HepG2 (cell line): Measurements from ENCODE around the gene IFT57. TPM values are rescaled to one million over a fixed set of nuclear protein-coding genes. Genes with fewer than 3 reads are reported as not detected.

Experiments
- ATAC-seq: fragments of 200-7000 bp; cut with Tn5 transposase; 3 replicates; pipeline ENCODE4 v1.9.1; 2020; ENCODE audit warnings: mild to moderate bottlenecking, moderate library complexity
- BruUV-seq: library from RNA; stranded (reverse); fragments of 400-500 nt; replicated peaks from 2 replicates; lab custom pipeline; 2021; lab: Mats Ljungman, UMichigan
- CTCF ChIA-PET: fragments of 300-600 bp; formaldehyde crosslinking; extraction: SDS; loops from one replicate; lab custom pipeline; 2021; ENCODE audit warnings: low total read pairs, inconsistent platforms, low intra/inter-chr PET ratio; lab: Yijun Ruan, JAX
- POLR2A ChIA-PET: fragments of 350-600 bp; sonication (Branson Sonifier 250); formaldehyde crosslinking; loops from one replicate; lab custom pipeline; 2020; ENCODE audit warnings: antibody characterized with exemption, inconsistent platforms; lab: Yijun Ruan, JAX
- DNase-seq: peaks from one replicate; pipeline ENCODE4 v3.0.0-alpha.2; 2015; ENCODE audit warnings: low spot score
- FAIRE-seq: peaks from 3 replicates; lab custom pipeline; 2011; peaks lifted over from hg19 to GRCh38; lab: Jason Lieb, UNC
- H2AFZ ChIP-seq: one replicate; pipeline ENCODE4 v1.6.1; 2011; ENCODE audit warnings: low read length, inconsistent platforms
- H3K27ac ChIP-seq: fragments of 300-600 bp; 3 replicates; pipeline ENCODE4 v1.8.0; 2011; ENCODE audit warnings: mixed run types, mild to moderate bottlenecking, mixed read lengths, low read length, inconsistent platforms; ENCODE audit not compliant: insufficient read depth; ENCODE audit errors: extremely low read length
- H3K27me3 ChIP-seq, 2 experiments: fragments of 200-600 bp in 1 of 2; 2 replicates in 1 of 2; 3 replicates in 1 of 2; pipeline versions ENCODE4 v1.6.0 to v1.8.0; 2011; ENCODE audit warnings: low read length in 2 of 2, mild to moderate bottlenecking in 2 of 2, moderate library complexity in 2 of 2, inconsistent platforms in 1 of 2; ENCODE audit not compliant: insufficient read depth in 2 of 2, control insufficient read depth in 1 of 2
- H3K36me3 ChIP-seq, 2 experiments: fragments of 200-600 bp in 1 of 2; replicated peaks in 1 of 2; 2 replicates in 1 of 2; 3 replicates in 1 of 2; pipeline versions ENCODE4 v1.5.1 to v1.8.0; 2011; ENCODE audit warnings: low read length in 2 of 2, inconsistent platforms in 1 of 2; ENCODE audit not compliant: insufficient read depth in 2 of 2, control insufficient read depth in 1 of 2
- H3K4me1 ChIP-seq: 2 replicates; pipeline ENCODE4 v1.5.1; 2012; ENCODE audit warnings: low read length, inconsistent platforms; ENCODE audit not compliant: insufficient read depth
- H3K4me2 ChIP-seq: 2 replicates; pipeline ENCODE4 v1.6.0; 2011; ENCODE audit warnings: low read depth, low read length, inconsistent platforms
- H3K4me3 ChIP-seq, 3 experiments: fragments of 200-600 bp in 1 of 3; sonication (generic), shearing (Covaris generic) in 1 of 3; replicated peaks in 1 of 3; 2 replicates each; pipeline ENCODE4 v1.5.1; 2011 to 2016; ENCODE audit warnings: low read length in 3 of 3, inconsistent platforms in 2 of 3, low read depth in 2 of 3, mild to moderate bottlenecking in 2 of 3, control low read depth in 1 of 3, mixed read lengths in 1 of 3; ENCODE audit not compliant: insufficient read depth in 1 of 3
- H3K79me2 ChIP-seq: one replicate; pipeline ENCODE4 v1.6.1; 2011; ENCODE audit warnings: low read length, inconsistent platforms; ENCODE audit not compliant: insufficient read depth
- H3K9ac ChIP-seq: 2 replicates; pipeline ENCODE4 v1.6.0; 2011; ENCODE audit warnings: mild to moderate bottlenecking, low read depth, low read length, inconsistent platforms; ENCODE audit not compliant: insufficient read depth
- H3K9me3 ChIP-seq: 2 replicates; pipeline ENCODE4 v1.5.1; 2012; ENCODE audit warnings: mild to moderate bottlenecking, low read length
- H4K20me1 ChIP-seq: 2 replicates; pipeline ENCODE4 v1.6.0; 2011; ENCODE audit warnings: inconsistent platforms, mild to moderate bottlenecking, low read length, moderate library complexity; ENCODE audit not compliant: insufficient read depth
- CBX5 ChIP-seq: sonication (generic); formaldehyde crosslinking; IDR thresholded peaks from 2 replicates; pipeline ENCODE4 v1.4.0; 2020; ENCODE audit warnings: missing genetic modification reagents, borderline replicate concordance
- DPF2 ChIP-seq: sonication (generic); formaldehyde crosslinking; IDR thresholded peaks from 2 replicates; pipeline ENCODE4 v1.4.0; 2020; ENCODE audit warnings: mild to moderate bottlenecking, low read depth, missing genetic modification reagents, borderline replicate concordance
- FOSL1 ChIP-seq: sonication (generic); formaldehyde crosslinking; IDR thresholded peaks from 2 replicates; pipeline ENCODE4 v1.9.0; 2021; ENCODE audit warnings: missing genetic modification reagents, borderline replicate concordance
- NONO ChIP-seq, 2 experiments: fragments of 450-650 bp in 1 of 2; sonication (generic) in 1 of 2; formaldehyde crosslinking in 1 of 2; IDR thresholded peaks in 1 of 2; conservative IDR thresholded peaks in 1 of 2; 2 replicates each; pipeline versions ENCODE4 v1.6.1 to v1.8.0; 2017 to 2022; ENCODE audit warnings: mild to moderate bottlenecking in 1 of 2, missing genetic modification reagents in 1 of 2, moderate library complexity in 1 of 2
- SIN3B ChIP-seq: fragments of 150-350 bp; IDR thresholded peaks from 2 replicates; pipeline ENCODE4 v1.6.1; 2014; ENCODE audit warnings: low read length
- TBP ChIP-seq: sonication (generic); formaldehyde crosslinking; IDR thresholded peaks from 2 replicates; pipeline ENCODE4 v1.5.0; 2020; ENCODE audit warnings: missing genetic modification reagents
- ZFP41 ChIP-seq: sonication (generic); formaldehyde crosslinking; IDR thresholded peaks from 2 replicates; pipeline ENCODE4 v1.4.0; 2020; ENCODE audit warnings: mild to moderate bottlenecking, missing genetic modification reagents, borderline replicate concordance
- ZNF160 ChIP-seq: sonication (generic); formaldehyde crosslinking; IDR thresholded peaks from 2 replicates; pipeline ENCODE4 v1.8.0; 2022; ENCODE audit warnings: mild to moderate bottlenecking, inconsistent platforms, missing genetic modification reagents
- ZNF558 ChIP-seq: sonication (generic); formaldehyde crosslinking; IDR thresholded peaks from 2 replicates; pipeline ENCODE4 v1.9.0; 2022; ENCODE audit warnings: mild to moderate bottlenecking, missing genetic modification reagents, borderline replicate concordance
- ZNF629 ChIP-seq: sonication (generic); formaldehyde crosslinking; conservative IDR thresholded peaks from 2 replicates; pipeline ENCODE4 v1.5.0; 2020; ENCODE audit warnings: missing genetic modification reagents
- ZSCAN21 ChIP-seq: sonication (generic); formaldehyde crosslinking; IDR thresholded peaks from 2 replicates; pipeline ENCODE4 v1.8.0; 2022; ENCODE audit warnings: mild to moderate bottlenecking, missing genetic modification reagents, moderate library complexity, borderline replicate concordance
- WGBS: methylation state at CpG from one replicate; pipeline ENCODE4 v1.1.6; 2017; ENCODE audit warnings: low lambda C conversion rate; 5-methylcytosine and 5-hydroxymethylcytosine counted together
- in situ Hi-C: cut with HindIII; loops from 2 replicates; pipeline ENCODE4 v1.10.0; 2017; ENCODE audit warnings: low pct_unique_long_range_greater_than_20kb; ENCODE audit not compliant: extremely low pct_ligation_motif_present
- intact Hi-C: fragments of 100-400 bp; cut with micrococcal nuclease; formaldehyde crosslinking; loops from one replicate; pipeline ENCODE4 v1.10.0; 2022; ENCODE audit not compliant: unreplicated experiment
- polyA plus RNA-seq, 8 experiments: library from polyadenylated mRNA; depleted of rRNA in 3 of 8; stranded (reverse) in 7 of 8; unstranded in 1 of 8; fragments of >200 nt; fragmentation: Illumina TruSeq in 4 of 8; extraction: Trizol in 4 of 8; gene quantifications; 2 replicates each; pipeline versions ENCODE4 v1.2.1 to v1.2.3, GENCODE V29; 2011 to 2016; ENCODE audit warnings: low read depth in 4 of 8, missing spikeins in 1 of 8, mixed read lengths in 1 of 8; ENCODE audit not compliant: insufficient read depth in 1 of 8
- total RNA-seq, 5 experiments: library from RNA; depleted of rRNA; stranded (reverse); fragments of >200 nt; fragmentation: Illumina TruSeq; extraction: Trizol; gene quantifications; 2 replicates each; pipeline ENCODE4 v1.2.3, GENCODE V29; 2016; ENCODE audit warnings: low read depth in 1 of 5
- TF ChIP-seq, protein P1 (sequence below): sonication (generic); formaldehyde crosslinking; IDR thresholded peaks from 2 replicates; pipeline ENCODE4 v1.4.0; 2020; ENCODE audit warnings: missing genetic modification reagents

The IFT57 gene
- total and polyA plus RNA-seq, 2 of the 13 experiments (the other 11 are each of a cell fraction or from before 2014, with no cell fraction given): 5.5 to 14.5 TPM

DNA sequence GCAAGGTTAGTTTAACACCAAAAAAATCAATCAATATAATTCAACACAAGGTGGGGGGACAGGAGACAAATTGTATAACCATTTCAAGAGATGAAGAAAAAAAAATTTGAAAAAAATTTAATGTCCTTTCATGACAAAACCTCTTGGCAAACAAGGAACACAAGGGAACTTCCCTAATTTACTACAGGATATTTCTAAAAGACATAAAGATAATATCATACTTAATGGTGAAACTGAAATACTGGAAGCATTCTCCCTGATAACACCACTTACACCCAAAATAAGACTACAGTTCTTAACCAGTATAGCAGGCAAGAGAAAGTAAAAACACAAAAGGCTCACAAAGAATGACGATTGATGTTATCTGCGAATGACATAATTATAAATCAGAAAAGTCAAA is 44.7 kb downstream of the IFT57 start:
- H2AFZ ChIP-seq: no peak overlapping the region
- no peaks in the 10 kb centered on the region for H3K79me2 ChIP-seq
- no peaks in the 10 kb centered on the region for H3K4me1 ChIP-seq
- H3K36me3 ChIP-seq: no peaks in the 10 kb centered on the region
- intact Hi-C loops (no loop called here), in situ Hi-C loops (no loop called here)
- 89% methylated on average over 2 of the region's 2 CpGs for WGBS
- ChIA-PET POLR2A (no interaction called here), CTCF (no interaction called here)
- no peaks in the 10 kb centered on the region for H3K27me3 ChIP-seq
- no TSS peak for BruUV-seq
- H3K27ac ChIP-seq: no peak overlapping the region
- FAIRE-seq: no peak
- no peaks in the 10 kb centered on the region for H4K20me1 ChIP-seq
- no peak for ATAC-seq
- no peak for DNase-seq
- H3K4me2 ChIP-seq: no peak overlapping the region
- TF ChIP-seq CBX5 (CRISPR knock-in tag) (no peak), ZNF160 (CRISPR knock-in tag) (no peak), ZSCAN21 (CRISPR knock-in tag) (no peak), NONO (IDR thresholded peaks at IDR 0.05) (no peak), NONO (CRISPR knock-in tag; conservative IDR thresholded peaks at IDR 0.05) (no peak), TBP (CRISPR knock-in tag) (no peak), FOSL1 (CRISPR knock-in tag) (no peak), ZNF629 (no peak), ZNF558 (no peak), SIN3B (no peak), DPF2 (CRISPR knock-in tag) (no peak), ZFP41 (CRISPR knock-in tag) (no peak)
- TF ChIP-seq, protein P1, sequence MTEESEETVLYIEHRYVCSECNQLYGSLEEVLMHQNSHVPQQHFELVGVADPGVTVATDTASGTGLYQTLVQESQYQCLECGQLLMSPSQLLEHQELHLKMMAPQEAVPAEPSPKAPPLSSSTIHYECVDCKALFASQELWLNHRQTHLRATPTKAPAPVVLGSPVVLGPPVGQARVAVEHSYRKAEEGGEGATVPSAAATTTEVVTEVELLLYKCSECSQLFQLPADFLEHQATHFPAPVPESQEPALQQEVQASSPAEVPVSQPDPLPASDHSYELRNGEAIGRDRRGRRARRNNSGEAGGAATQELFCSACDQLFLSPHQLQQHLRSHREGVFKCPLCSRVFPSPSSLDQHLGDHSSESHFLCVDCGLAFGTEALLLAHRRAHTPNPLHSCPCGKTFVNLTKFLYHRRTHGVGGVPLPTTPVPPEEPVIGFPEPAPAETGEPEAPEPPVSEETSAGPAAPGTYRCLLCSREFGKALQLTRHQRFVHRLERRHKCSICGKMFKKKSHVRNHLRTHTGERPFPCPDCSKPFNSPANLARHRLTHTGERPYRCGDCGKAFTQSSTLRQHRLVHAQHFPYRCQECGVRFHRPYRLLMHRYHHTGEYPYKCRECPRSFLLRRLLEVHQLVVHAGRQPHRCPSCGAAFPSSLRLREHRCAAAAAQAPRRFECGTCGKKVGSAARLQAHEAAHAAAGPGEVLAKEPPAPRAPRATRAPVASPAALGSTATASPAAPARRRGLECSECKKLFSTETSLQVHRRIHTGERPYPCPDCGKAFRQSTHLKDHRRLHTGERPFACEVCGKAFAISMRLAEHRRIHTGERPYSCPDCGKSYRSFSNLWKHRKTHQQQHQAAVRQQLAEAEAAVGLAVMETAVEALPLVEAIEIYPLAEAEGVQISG (CRISPR knock-in tag): no peak
- H3K9me3 ChIP-seq: no peaks in the 10 kb centered on the region
- no peak overlapping the region for H3K4me3 ChIP-seq
- H3K9ac ChIP-seq: no peak overlapping the region
